Osteocyte (in vitro differentiated cells): ENCODE data around the gene EYA2. TPM values are rescaled to one million over a fixed set of nuclear protein-coding genes. Genes with fewer than 3 reads are reported as not detected.

Experiments used
- DNase-seq: peaks from one replicate; pipeline ENCODE4 v3.0.0; 2021; ENCODE audit warnings: mixed read lengths; ENCODE audit not compliant: unreplicated experiment; ENCODE audit errors: extremely low spot score
- H3K27ac Mint-ChIP-seq: one replicate; pipeline ENCODE4 v1.8.0; 2021; ENCODE audit warnings: mild to moderate bottlenecking, mixed read lengths; ENCODE audit not compliant: unreplicated experiment
- H3K27me3 Mint-ChIP-seq: one replicate; pipeline ENCODE4 v1.8.0; 2021; ENCODE audit warnings: mixed read lengths; ENCODE audit not compliant: unreplicated experiment
- H3K36me3 Mint-ChIP-seq: one replicate; pipeline ENCODE4 v1.8.0; 2021; ENCODE audit warnings: mixed read lengths; ENCODE audit not compliant: unreplicated experiment
- H3K4me1 Mint-ChIP-seq: one replicate; pipeline ENCODE4 v1.8.0; 2021; ENCODE audit warnings: mixed read lengths; ENCODE audit not compliant: unreplicated experiment
- H3K4me3 Mint-ChIP-seq: one replicate; pipeline ENCODE4 v1.8.0; 2021; ENCODE audit warnings: mild to moderate bottlenecking, moderate library complexity, mixed read lengths; ENCODE audit not compliant: unreplicated experiment
- H3K9me3 Mint-ChIP-seq: one replicate; pipeline ENCODE4 v1.8.0; 2021; ENCODE audit warnings: mixed read lengths; ENCODE audit not compliant: unreplicated experiment
- total RNA-seq: library from RNA; stranded (reverse); gene quantifications from 2 replicates; pipeline ENCODE4 v1.2.1, GENCODE V29; 2021
- TF ChIP-seq, protein P1 (sequence below): fragments of 200-600 bp; sonication (generic); IDR thresholded peaks from 2 replicates; pipeline ENCODE4 v1.5.0; 2021; ENCODE audit warnings: antibody characterized with exemption, mild to moderate bottlenecking, moderate library complexity

The EYA2 gene
- total RNA-seq, 1 donor from 2014 or later: not detected

DNA sequence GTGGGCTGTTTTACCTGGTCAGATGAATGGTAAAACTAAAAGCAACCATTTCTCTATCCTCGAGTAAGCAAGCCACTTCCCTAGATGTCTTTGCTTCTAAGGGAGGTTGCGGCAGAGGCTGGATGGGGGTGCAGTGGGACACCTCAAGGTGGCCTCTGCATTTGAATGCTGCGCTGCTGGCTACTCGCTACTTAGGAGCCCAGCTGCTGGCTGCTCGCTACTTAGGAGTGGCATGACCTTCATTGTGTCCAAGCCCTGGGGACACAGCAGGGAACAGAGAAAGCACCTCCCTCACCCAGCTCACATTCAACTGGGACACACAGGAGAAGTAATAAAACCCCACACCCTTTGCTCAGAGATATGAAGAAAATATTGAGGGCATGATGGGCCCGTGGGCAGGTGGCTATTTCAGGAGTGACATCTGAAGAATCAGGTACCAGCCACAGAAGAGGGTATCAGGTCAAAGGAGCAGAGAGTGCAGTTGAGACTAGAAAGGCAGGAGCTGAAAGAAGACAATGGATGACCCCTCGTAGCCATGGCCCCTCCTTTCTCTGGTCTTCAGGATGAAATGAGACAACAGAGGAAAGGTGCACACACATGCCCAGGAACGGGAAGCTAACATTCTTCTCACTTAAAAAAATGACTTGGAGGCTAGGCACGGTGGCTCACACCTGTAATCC, 312.5 kb downstream of the EYA2 start:
- H3K27me3 Mint-ChIP-seq: no peaks in the 10 kb centered on the region
- no peak overlapping the region for H3K27ac Mint-ChIP-seq
- no peaks in the 10 kb centered on the region for H3K9me3 Mint-ChIP-seq
- H3K36me3 Mint-ChIP-seq: peaks cover 26% of the 10 kb centered on the region
- H3K4me1 Mint-ChIP-seq: peaks cover 15% of the 10 kb centered on the region
- H3K4me3 Mint-ChIP-seq: no peak overlapping the region
- TF ChIP-seq, protein P1, sequence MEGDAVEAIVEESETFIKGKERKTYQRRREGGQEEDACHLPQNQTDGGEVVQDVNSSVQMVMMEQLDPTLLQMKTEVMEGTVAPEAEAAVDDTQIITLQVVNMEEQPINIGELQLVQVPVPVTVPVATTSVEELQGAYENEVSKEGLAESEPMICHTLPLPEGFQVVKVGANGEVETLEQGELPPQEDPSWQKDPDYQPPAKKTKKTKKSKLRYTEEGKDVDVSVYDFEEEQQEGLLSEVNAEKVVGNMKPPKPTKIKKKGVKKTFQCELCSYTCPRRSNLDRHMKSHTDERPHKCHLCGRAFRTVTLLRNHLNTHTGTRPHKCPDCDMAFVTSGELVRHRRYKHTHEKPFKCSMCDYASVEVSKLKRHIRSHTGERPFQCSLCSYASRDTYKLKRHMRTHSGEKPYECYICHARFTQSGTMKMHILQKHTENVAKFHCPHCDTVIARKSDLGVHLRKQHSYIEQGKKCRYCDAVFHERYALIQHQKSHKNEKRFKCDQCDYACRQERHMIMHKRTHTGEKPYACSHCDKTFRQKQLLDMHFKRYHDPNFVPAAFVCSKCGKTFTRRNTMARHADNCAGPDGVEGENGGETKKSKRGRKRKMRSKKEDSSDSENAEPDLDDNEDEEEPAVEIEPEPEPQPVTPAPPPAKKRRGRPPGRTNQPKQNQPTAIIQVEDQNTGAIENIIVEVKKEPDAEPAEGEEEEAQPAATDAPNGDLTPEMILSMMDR: no peak
- DNase-seq: no peak

DNA sequence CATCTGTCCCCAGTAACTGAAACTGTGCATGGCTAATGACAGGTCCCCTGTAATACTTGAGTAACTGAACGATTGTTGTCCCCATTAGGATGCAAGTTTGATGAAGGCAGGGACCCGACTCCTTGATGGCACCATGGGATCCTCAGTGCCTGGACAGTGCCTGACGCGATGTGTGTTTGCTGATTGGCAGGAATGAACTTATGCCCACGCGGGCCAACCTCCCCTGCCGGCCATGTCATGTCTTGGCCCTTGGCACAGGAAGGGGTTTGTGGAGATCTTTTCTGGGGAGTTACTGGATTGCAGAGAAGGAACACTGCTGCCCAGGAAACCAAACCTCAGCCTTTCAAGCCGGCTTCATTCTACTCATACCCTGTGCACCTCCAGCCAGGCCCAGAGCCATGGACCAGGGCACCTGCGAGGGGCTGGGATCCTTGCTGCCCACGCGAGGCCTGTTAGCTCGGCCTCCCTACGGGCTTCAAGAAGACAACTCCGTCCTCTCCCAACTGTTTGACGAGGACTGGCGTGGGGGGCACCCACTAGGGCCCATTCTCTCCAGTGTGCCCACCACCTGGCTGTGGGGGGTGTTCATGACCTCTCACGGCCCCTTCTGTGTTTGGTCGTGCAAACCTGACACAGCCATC, 314.0 kb downstream of the EYA2 start:
- Mint-ChIP-seq H3K36me3 (peaks cover 26% of the 10 kb centered on the region), H3K4me1 (peaks cover 15% of the 10 kb centered on the region), H3K4me3 (no peak overlapping the region), H3K9me3 (no peaks in the 10 kb centered on the region), H3K27me3 (no peaks in the 10 kb centered on the region), H3K27ac (no peak overlapping the region)
- TF ChIP-seq, protein P1: no peak
- no peak for DNase-seq

DNA sequence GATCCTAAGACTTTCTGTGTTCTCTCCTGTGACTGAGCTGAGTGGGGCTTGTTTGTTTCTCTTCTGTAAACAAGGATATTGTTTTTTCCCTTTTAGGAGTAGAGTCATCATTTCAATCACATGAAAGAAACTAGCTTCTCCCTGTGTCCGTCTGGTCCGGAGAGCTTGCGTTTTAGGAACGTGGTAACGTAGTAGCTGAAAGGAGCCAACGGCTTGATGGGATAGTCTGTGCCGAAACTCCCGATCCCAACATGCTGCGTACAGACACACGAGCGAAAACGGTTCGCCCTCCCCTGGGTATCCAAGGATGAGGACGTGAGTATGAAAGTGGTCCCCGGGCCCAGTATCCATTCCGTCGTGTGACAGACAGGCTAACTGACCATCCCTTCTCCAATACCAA, 315.3 kb downstream of the EYA2 start:
- H3K4me1 Mint-ChIP-seq: peaks cover 11% of the 10 kb centered on the region
- no peaks in the 10 kb centered on the region for H3K27me3 Mint-ChIP-seq

DNA sequence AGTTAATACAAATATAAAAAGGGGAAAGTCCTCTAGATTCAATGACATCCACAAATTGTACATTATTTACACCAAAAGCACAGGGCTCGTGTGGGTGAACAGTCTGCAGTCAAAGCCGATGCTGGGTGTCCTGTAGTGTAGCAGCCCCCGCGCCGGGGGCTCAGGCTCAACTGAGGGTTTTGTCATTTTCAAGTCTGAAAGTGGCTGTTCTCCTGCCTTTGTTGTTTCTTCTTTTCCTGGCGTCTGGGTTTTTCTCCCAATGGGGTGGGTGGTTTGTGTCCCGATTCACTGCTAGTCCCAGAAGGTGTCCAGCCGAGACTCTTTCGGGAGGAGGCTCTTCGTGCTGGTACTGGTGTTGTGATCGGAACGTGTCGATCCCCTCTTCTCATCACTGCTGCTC, 315.8 kb downstream of the EYA2 start:
- DNase-seq: no peak

More for the DNA sequence above, 315.3 kb downstream of the EYA2 start:
- H3K9me3 Mint-ChIP-seq: no peaks in the 10 kb centered on the region
- TF ChIP-seq, protein P1: no peak
- peaks cover 26% of the 10 kb centered on the region for H3K36me3 Mint-ChIP-seq
- H3K4me3 Mint-ChIP-seq: no peak overlapping the region
- no peak overlapping the region for H3K27ac Mint-ChIP-seq
- DNase-seq: no peak

DNA sequence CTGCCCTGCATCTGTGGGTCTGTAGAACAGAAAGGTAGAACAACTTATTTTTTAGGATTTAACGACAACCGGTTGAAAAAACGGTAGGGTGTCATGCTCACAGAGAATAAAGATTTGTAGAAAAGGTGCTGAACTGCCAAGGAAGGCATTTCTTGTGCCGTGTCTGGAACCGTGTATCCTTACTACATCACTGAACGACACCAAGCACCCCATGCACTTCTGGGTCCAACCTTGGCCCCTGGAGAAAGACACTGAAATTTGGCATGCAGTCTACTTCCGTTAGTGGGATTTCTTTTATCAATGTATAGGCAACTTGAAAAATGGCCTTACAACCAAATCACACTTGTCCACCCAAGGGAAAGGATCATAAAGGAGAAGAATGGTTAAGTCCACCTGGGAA, 316.4 kb downstream of the EYA2 start:
- TF ChIP-seq, protein P1: no peak
- H3K9me3 Mint-ChIP-seq: no peaks in the 10 kb centered on the region
- H3K27me3 Mint-ChIP-seq: no peaks in the 10 kb centered on the region
- peaks cover 36% of the 10 kb centered on the region for H3K36me3 Mint-ChIP-seq
- peaks cover 9% of the 10 kb centered on the region for H3K4me1 Mint-ChIP-seq
- no peak overlapping the region for H3K27ac Mint-ChIP-seq
- no peak for DNase-seq
- H3K4me3 Mint-ChIP-seq: no peak overlapping the region

More for the DNA sequence above, 315.8 kb downstream of the EYA2 start:
- TF ChIP-seq, protein P1: no peak
- Mint-ChIP-seq H3K27ac (no peak overlapping the region), H3K9me3 (no peaks in the 10 kb centered on the region), H3K27me3 (no peaks in the 10 kb centered on the region), H3K4me3 (no peak overlapping the region), H3K4me1 (peaks cover 11% of the 10 kb centered on the region), H3K36me3 (peaks cover 31% of the 10 kb centered on the region)
